Measurements from ENCODE around the gene VPS37B.

Gene VPS37B

GRCh38 chr12:122842505-122843405 lies 53.2 kb downstream of the VPS37B start:
- Mint-ChIP-seq H3K9me3 (no peaks in the 10 kb centered on the region), H3K4me1 (ENCODE audit: low read depth) (no peaks in the 10 kb centered on the region), H3K36me3 (ENCODE audit: low read depth) (no peaks in the 10 kb centered on the region), H3K27ac (no peak overlapping the region), H3K27me3 (peaks cover 15% of the 10 kb centered on the region), H3K4me3 (no peak overlapping the region)
- intact Hi-C loops (cut with micrococcal nuclease), result no loop called here

- Mint-ChIP-seq H3K36me3 (ENCODE audit: low read depth) (no peaks in the 10 kb centered on the region), H3K27ac (no peak overlapping the region), H3K9me3 (no peaks in the 10 kb centered on the region), H3K4me1 (ENCODE audit: low read depth) (peaks cover 2% of the 10 kb centered on the region), H3K4me3 (no peak overlapping the region), H3K27me3 (peaks cover 25% of the 10 kb centered on the region)
- intact Hi-C loops (cut with micrococcal nuclease), result no loop called here
Observed at GRCh38 chr12:122841544-122842321, 54.2 kb downstream of the VPS37B start.

GRCh38 chr12:122840580-122841513 lies 55.1 kb downstream of the VPS37B start:
- H3K9me3 Mint-ChIP-seq, result no peaks in the 10 kb centered on the region
- no peaks in the 10 kb centered on the region for H3K36me3 Mint-ChIP-seq (ENCODE audit: low read depth)
- peaks cover 10% of the 10 kb centered on the region for H3K4me1 Mint-ChIP-seq (ENCODE audit: low read depth)
- no peak overlapping the region for H3K27ac Mint-ChIP-seq
- peaks cover 34% of the 10 kb centered on the region for H3K27me3 Mint-ChIP-seq
- intact Hi-C loops (cut with micrococcal nuclease), result no loop called here
- no peak overlapping the region for H3K4me3 Mint-ChIP-seq

GRCh38 chr12:122839907-122840554 lies 55.9 kb downstream of the VPS37B start:
- intact Hi-C loops (cut with micrococcal nuclease), result no loop called here
- H3K4me3 Mint-ChIP-seq, result no peak overlapping the region
- H3K27ac Mint-ChIP-seq, result no peak overlapping the region
- H3K9me3 Mint-ChIP-seq, result no peaks in the 10 kb centered on the region
- H3K36me3 Mint-ChIP-seq (ENCODE audit: low read depth), result no peaks in the 10 kb centered on the region
- H3K27me3 Mint-ChIP-seq, result peaks cover 34% of the 10 kb centered on the region
- H3K4me1 Mint-ChIP-seq (ENCODE audit: low read depth), result peaks cover 10% of the 10 kb centered on the region

GRCh38 chr12:122838841-122839240 lies 57.1 kb downstream of the VPS37B start:
- intact Hi-C loops (cut with micrococcal nuclease), result no loop called here
- no peak overlapping the region for H3K4me3 Mint-ChIP-seq
- H3K27ac Mint-ChIP-seq, result no peak overlapping the region
- no peaks in the 10 kb centered on the region for H3K9me3 Mint-ChIP-seq
- H3K4me1 Mint-ChIP-seq (ENCODE audit: low read depth), result peaks cover 22% of the 10 kb centered on the region
- no peaks in the 10 kb centered on the region for H3K36me3 Mint-ChIP-seq (ENCODE audit: low read depth)
- peaks cover 45% of the 10 kb centered on the region for H3K27me3 Mint-ChIP-seq

- Mint-ChIP-seq H3K27me3 (peaks cover 55% of the 10 kb centered on the region), H3K4me3 (no peak overlapping the region), H3K36me3 (ENCODE audit: low read depth) (no peaks in the 10 kb centered on the region), H3K9me3 (no peaks in the 10 kb centered on the region), H3K27ac (no peak overlapping the region), H3K4me1 (ENCODE audit: low read depth) (peaks cover 23% of the 10 kb centered on the region)
- intact Hi-C loops (cut with micrococcal nuclease), result no loop called here
Observed at GRCh38 chr12:122837306-122838265, 58.3 kb downstream of the VPS37B start.

- Mint-ChIP-seq H3K27me3 (peaks cover 60% of the 10 kb centered on the region), H3K9me3 (no peaks in the 10 kb centered on the region), H3K27ac (no peak overlapping the region), H3K4me3 (peak overlapping the region; percentile 72), H3K36me3 (ENCODE audit: low read depth) (no peaks in the 10 kb centered on the region), H3K4me1 (ENCODE audit: low read depth) (peaks cover 23% of the 10 kb centered on the region)
- intact Hi-C loops (cut with micrococcal nuclease), result no loop called here
Observed at GRCh38 chr12:122836027-122836921, 59.6 kb downstream of the VPS37B start.

- Mint-ChIP-seq H3K4me1 (ENCODE audit: low read depth) (peaks cover 23% of the 10 kb centered on the region), H3K27ac (no peak overlapping the region), H3K4me3 (peak overlapping the region; percentile 72), H3K36me3 (ENCODE audit: low read depth) (no peaks in the 10 kb centered on the region), H3K9me3 (no peaks in the 10 kb centered on the region), H3K27me3 (peaks cover 62% of the 10 kb centered on the region)
- intact Hi-C loops (cut with micrococcal nuclease), result no loop called here
Observed at GRCh38 chr12:122835750-122836026, 60.2 kb downstream of the VPS37B start.

GRCh38 chr12:122834921-122835749 lies 60.8 kb downstream of the VPS37B start, which contains the start of gene HIP1R:
TSS of gene HIP1R (plus strand) at chr12:122835457. CDS start at chr12:122835551, 94 bp downstream.
- Mint-ChIP-seq H3K36me3 (ENCODE audit: low read depth) (no peaks in the 10 kb centered on the region), H3K27me3 (peaks cover 64% of the 10 kb centered on the region), H3K27ac (peak within 1 kb of the TSS; percentile 22), H3K4me3 (peak within 1 kb of the TSS; percentile 75), H3K4me1 (ENCODE audit: low read depth) (peaks cover 23% of the 10 kb centered on the region), H3K9me3 (no peaks in the 10 kb centered on the region)
- intact Hi-C loops (cut with micrococcal nuclease), result no loop called here

- peaks cover 23% of the 10 kb centered on the region for H3K4me1 Mint-ChIP-seq (ENCODE audit: low read depth)
- intact Hi-C loops (cut with micrococcal nuclease), result no loop called here
- H3K27ac Mint-ChIP-seq, result peak overlapping the region; percentile 22
- no peaks in the 10 kb centered on the region for H3K36me3 Mint-ChIP-seq (ENCODE audit: low read depth)
- H3K4me3 Mint-ChIP-seq, result peak overlapping the region; percentile 75
- no peaks in the 10 kb centered on the region for H3K9me3 Mint-ChIP-seq
- peaks cover 68% of the 10 kb centered on the region for H3K27me3 Mint-ChIP-seq
Observed at GRCh38 chr12:122834104-122834920, 61.6 kb downstream of the VPS37B start.
